GM23248 (cell line): ENCODE data around the gene CELA2A. TPM values are rescaled to one million over a fixed set of nuclear protein-coding genes. Genes with fewer than 3 reads are reported as not detected.
A peak's percentile ranks its signal among the peaks of the same experiment; 100 is the strongest.
"Not testable (repeated sequence)": the region's sequence is repeated elsewhere in the genome, so short reads cannot be mapped to it uniquely, and the experiment has no call there.

Source experiments
- DNase-seq: peaks from one replicate; pipeline ENCODE4 v3.0.0-alpha.2; 2015
- H2AFZ ChIP-seq: fragments of 200-600 bp; sonication (generic); 2 replicates; pipeline ENCODE4 v1.6.1; 2016; ENCODE audit warnings: antibody characterized with exemption
- H3F3A ChIP-seq: fragments of 200-600 bp; sonication (generic); 2 replicates; pipeline ENCODE4 v1.6.1; 2016; ENCODE audit warnings: mild to moderate bottlenecking, antibody characterized with exemption, mixed run types; ENCODE audit not compliant: insufficient read depth
- H3K27ac ChIP-seq: fragments of 200-600 bp; sonication (generic); 2 replicates; pipeline ENCODE4 v1.5.1; 2016; ENCODE audit warnings: mild to moderate bottlenecking
- H3K27me3 ChIP-seq: fragments of 200-600 bp; sonication (generic); replicated peaks from 2 replicates; pipeline ENCODE4 v1.6.1; 2016; ENCODE audit warnings: mild to moderate bottlenecking; ENCODE audit not compliant: insufficient read depth
- H3K36me3 ChIP-seq: fragments of 200-600 bp; sonication (generic); 2 replicates; pipeline ENCODE4 v1.6.1; 2016; ENCODE audit warnings: low read depth, mild to moderate bottlenecking
- H3K4me1 ChIP-seq: fragments of 200-600 bp; sonication (generic); 2 replicates; pipeline ENCODE4 v1.6.1; 2016; ENCODE audit warnings: mild to moderate bottlenecking; ENCODE audit not compliant: insufficient read depth
- H3K4me2 ChIP-seq: fragments of 200-600 bp; sonication (generic); one replicate; pipeline ENCODE4 v1.6.1; 2016; ENCODE audit warnings: mild to moderate bottlenecking; ENCODE audit not compliant: unreplicated experiment
- H3K4me3 ChIP-seq: fragments of 200-600 bp; sonication (generic); 2 replicates; pipeline ENCODE4 v1.5.1; 2016; ENCODE audit warnings: mild to moderate bottlenecking
- H3K79me2 ChIP-seq: fragments of 200-600 bp; sonication (generic); 2 replicates; pipeline ENCODE4 v1.6.1; 2016; ENCODE audit warnings: mild to moderate bottlenecking; ENCODE audit not compliant: insufficient read depth
- H3K9ac ChIP-seq: fragments of 200-600 bp; sonication (generic); 2 replicates; pipeline ENCODE4 v1.6.1; 2016; ENCODE audit warnings: mild to moderate bottlenecking
- H3K9me2 ChIP-seq: fragments of 200-600 bp; sonication (generic); 2 replicates; pipeline ENCODE4 v1.6.1; 2016; ENCODE audit warnings: mixed run types, mild to moderate bottlenecking, moderate library complexity; ENCODE audit not compliant: insufficient read depth
- H3K9me3 ChIP-seq: fragments of 200-600 bp; sonication (generic); one replicate; pipeline ENCODE4 v1.6.1; 2017; ENCODE audit warnings: low read depth
- H4K20me1 ChIP-seq: fragments of 200-600 bp; sonication (generic); 2 replicates; pipeline ENCODE4 v1.6.0; 2016; ENCODE audit not compliant: insufficient read depth
- EZH2 ChIP-seq: fragments of 200-600 bp; sonication (generic); IDR thresholded peaks from 2 replicates; pipeline ENCODE4 v1.6.1; 2018; ENCODE audit warnings: antibody characterized with exemption, mild to moderate bottlenecking; ENCODE audit not compliant: insufficient read depth, poor library complexity, severe bottlenecking
- EZH2phosphoT487 ChIP-seq: fragments of 200-600 bp; sonication (generic); IDR thresholded peaks from 2 replicates; pipeline ENCODE4 v1.6.1; 2018; ENCODE audit warnings: antibody characterized with exemption, moderate library complexity, mild to moderate bottlenecking, low read depth; ENCODE audit not compliant: insufficient read depth
- WGBS, 2 experiments: methylation state at CpG; one replicate each; pipeline ENCODE4 v1.1.6; 2015 to 2017; ENCODE audit warnings: low lambda C conversion rate in 2 of 2, low coverage in 1 of 2; ENCODE audit errors: missing lambda C conversion rate in 2 of 2; 5-methylcytosine and 5-hydroxymethylcytosine counted together
- in situ Hi-C: fragments of 300-500 bp; cut with MboI; formaldehyde crosslinking; loops from 2 replicates; pipeline ENCODE4 v1.15.0; 2020
- polyA plus RNA-seq: library from polyadenylated mRNA; unstranded; fragments of >200 nt; fragmentation: Nextera tagmentation; extraction: Ambion mirVana; gene quantifications from 2 replicates; pipeline ENCODE4 v1.2.1, GENCODE V29; 2016
- total RNA-seq: library from RNA; depleted of rRNA; stranded (reverse); fragments of >200 nt; shearing (Covaris generic); gene quantifications from 2 replicates; pipeline ENCODE4 v1.2.3, GENCODE V29; 2014

The CELA2A gene
- total and polyA plus RNA-seq, 2 experiments from 2014 or later: not detected

DNA sequence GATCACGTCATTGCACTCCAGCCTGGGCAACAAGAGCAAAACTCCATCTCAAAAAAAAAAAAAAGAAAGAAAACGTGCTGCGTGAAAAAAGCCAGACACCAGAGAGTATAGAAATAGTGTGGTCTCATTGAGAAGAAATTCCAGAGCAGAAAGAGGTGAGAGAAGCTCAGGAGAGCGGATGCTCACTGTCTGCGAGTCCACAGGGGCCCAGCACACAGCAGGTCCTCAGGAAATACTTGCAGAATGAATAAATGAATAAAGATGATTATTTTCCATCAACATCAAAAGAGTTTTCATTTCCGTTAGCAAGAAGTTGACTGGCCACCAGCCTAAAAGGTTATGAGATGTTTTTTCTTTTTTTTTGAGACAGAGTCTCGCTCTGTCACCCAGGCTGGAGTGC lies 53.1 kb downstream of the CELA2A start:
- H3K9me3 ChIP-seq: no peaks in the 10 kb centered on the region
- no peak overlapping the region for H3K27ac ChIP-seq
- in situ Hi-C loops: no loop called here
- H3K4me1 ChIP-seq: no peaks in the 10 kb centered on the region
- H2AFZ ChIP-seq: no peak overlapping the region
- DNase-seq: no peak
- WGBS, 2 experiments: 90 to 98% methylated on average over 6 to 7 of the region's 7 CpGs
- H3K9me2 ChIP-seq: no peaks in the 10 kb centered on the region
- H4K20me1 ChIP-seq: no peaks in the 10 kb centered on the region
- no peaks in the 10 kb centered on the region for H3K36me3 ChIP-seq
- H3K4me3 ChIP-seq: no peak overlapping the region
- H3F3A ChIP-seq: no peaks in the 10 kb centered on the region
- no peak overlapping the region for H3K4me2 ChIP-seq
- H3K9ac ChIP-seq: no peak overlapping the region
- TF ChIP-seq EZH2phosphoT487 (no peak), EZH2 (no peak)
- H3K27me3 ChIP-seq: no peaks in the 10 kb centered on the region
- no peaks in the 10 kb centered on the region for H3K79me2 ChIP-seq

DNA sequence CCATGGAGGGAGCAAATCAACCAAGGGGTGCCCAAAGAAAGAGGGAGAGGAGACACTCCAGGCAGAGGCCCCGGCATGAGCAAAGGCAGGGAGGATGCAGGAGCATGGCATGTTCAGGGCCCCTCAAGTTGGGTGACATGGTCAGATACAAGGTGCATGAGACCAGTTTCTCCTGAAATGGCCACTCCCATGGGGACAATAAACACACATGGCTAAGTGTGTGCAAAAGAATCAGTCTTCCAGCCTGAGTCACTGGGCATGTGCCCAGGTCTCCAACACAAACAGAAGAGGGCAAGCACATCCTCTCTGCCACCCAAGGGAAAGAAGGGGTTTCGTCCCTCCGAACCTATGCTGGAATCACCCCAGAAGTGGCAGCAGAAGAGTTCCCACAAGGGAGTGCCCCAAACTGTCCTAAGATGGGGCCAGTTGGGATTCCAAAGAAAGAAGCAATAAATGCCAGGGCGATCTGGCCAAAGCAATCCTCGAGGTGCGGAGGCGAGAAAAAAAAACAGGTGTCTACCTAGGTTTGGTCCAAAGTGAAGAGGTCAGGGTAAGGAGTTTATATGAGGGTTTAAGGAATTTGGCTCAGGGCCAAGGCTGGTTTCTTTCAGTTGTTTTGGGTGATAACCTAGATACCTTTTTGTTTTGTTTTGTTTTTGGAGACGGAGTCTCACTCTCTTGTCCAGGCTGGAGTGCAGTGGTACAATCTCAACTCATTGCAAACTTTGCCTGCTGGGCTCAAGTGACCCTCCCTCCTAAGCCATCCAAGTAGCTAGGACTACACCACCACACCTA lies 54.3 kb downstream of the CELA2A start:
- no peaks in the 10 kb centered on the region for H4K20me1 ChIP-seq
- TF ChIP-seq EZH2 (no peak), EZH2phosphoT487 (no peak)
- no peak overlapping the region for H2AFZ ChIP-seq
- H3K4me2 ChIP-seq: no peak overlapping the region
- no peaks in the 10 kb centered on the region; the same call in 1 of the 2 replicates for H3K4me1 ChIP-seq
- in situ Hi-C loops: no loop called here
- peak; percentile 66 for DNase-seq
- H3K36me3 ChIP-seq: no peaks in the 10 kb centered on the region
- no peaks in the 10 kb centered on the region for H3K9me3 ChIP-seq
- H3K79me2 ChIP-seq: no peaks in the 10 kb centered on the region
- no peak overlapping the region for H3K27ac ChIP-seq
- no peak overlapping the region for H3K9ac ChIP-seq
- no peak overlapping the region for H3K4me3 ChIP-seq
- WGBS, 2 experiments: 90 to 96% methylated on average over 8 of the region's 8 CpGs
- no peaks in the 10 kb centered on the region for H3F3A ChIP-seq
- no peaks in the 10 kb centered on the region for H3K9me2 ChIP-seq
- H3K27me3 ChIP-seq: no peaks in the 10 kb centered on the region

DNA sequence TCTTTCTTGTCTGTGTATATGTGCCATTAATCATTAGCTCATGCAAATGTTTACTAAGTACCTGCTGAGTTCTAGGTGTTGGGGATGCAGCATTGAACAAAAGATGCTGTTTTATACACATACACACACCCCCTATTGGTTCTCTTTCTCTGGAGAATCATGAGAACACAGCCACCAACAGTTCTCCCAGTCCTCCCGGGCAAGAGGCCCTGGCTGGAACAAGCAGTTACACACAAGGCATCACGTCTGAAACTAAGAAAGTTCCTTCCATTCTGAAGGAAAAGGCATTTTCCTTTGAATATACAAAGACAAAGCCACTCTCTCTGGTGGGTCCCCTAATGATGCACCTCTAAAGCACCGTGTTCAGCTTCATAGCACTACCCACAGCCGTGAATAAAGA lies 56.7 kb downstream of the CELA2A start:
- in situ Hi-C loops: no loop called here
- Histone ChIP-seq H3K4me3 (no peak overlapping the region), H3K9me3 (no peaks in the 10 kb centered on the region), H3F3A (no peaks in the 10 kb centered on the region), H3K9ac (no peak overlapping the region), H3K4me1 (no peaks in the 10 kb centered on the region; the same call in 1 of the 2 replicates), H3K9me2 (no peaks in the 10 kb centered on the region), H3K79me2 (no peaks in the 10 kb centered on the region), H3K27ac (no peak overlapping the region), H2AFZ (no peak overlapping the region), H3K4me2 (no peak overlapping the region), H3K36me3 (no peaks in the 10 kb centered on the region), H4K20me1 (no peaks in the 10 kb centered on the region), H3K27me3 (no peaks in the 10 kb centered on the region)
- TF ChIP-seq EZH2phosphoT487 (no peak), EZH2 (no peak)
- WGBS, 2 experiments: 74% methylated on average over 4 of the region's 4 CpGs
- DNase-seq: no peak

DNA sequence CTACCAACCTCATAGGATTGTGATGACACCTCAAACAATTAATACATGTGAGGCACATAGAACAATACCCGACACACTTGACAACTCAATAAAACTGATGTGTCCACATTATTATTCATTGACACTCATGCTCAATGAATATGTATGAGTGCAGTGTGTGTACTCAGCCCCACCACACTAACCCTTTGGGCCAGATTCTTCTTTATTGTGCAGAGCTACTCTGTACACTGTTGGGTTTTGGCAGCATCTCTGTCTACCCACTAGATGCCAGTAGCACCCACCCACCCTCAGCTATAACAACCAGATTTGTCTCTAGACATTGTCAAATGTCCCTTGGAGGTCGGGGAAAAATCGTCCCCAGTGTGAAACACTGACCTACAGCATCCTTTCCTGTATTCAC lies 57.4 kb downstream of the CELA2A start:
- H3K79me2 ChIP-seq: no peaks in the 10 kb centered on the region
- no peaks in the 10 kb centered on the region for H3K36me3 ChIP-seq
- no peaks in the 10 kb centered on the region for H4K20me1 ChIP-seq
- WGBS, 2 experiments: 91 to 94% methylated on average over 3 of the region's 3 CpGs
- H3K4me1 ChIP-seq: no peaks in the 10 kb centered on the region; the same call in 1 of the 2 replicates
- no peaks in the 10 kb centered on the region for H3K9me2 ChIP-seq
- in situ Hi-C loops: no loop called here
- H3K4me3 ChIP-seq: no peak overlapping the region
- H2AFZ ChIP-seq: no peak overlapping the region
- H3K27me3 ChIP-seq: no peaks in the 10 kb centered on the region
- no peaks in the 10 kb centered on the region for H3K9me3 ChIP-seq
- DNase-seq: no peak
- TF ChIP-seq EZH2 (no peak), EZH2phosphoT487 (no peak)
- no peaks in the 10 kb centered on the region for H3F3A ChIP-seq
- no peak overlapping the region for H3K4me2 ChIP-seq
- H3K27ac ChIP-seq: no peak overlapping the region
- H3K9ac ChIP-seq: no peak overlapping the region

DNA sequence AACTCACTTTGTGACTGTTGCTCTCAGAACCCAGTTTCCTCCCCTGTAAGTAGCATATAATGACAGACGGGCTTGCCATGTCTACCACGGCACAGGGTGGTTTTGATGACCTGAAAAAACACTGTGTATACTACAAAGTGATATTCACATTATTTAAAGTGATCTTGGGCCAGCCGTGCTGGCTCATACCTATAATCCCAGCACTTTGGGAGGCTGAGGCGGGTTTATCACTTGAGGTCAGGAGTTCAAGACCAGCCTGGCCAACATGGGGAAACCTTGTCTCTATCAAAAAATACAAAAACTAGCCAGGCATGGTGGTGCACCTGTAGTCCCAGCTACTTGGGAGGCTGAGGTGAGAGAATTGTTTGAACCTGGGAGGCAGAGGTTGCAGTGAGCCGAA lies 58.0 kb downstream of the CELA2A start:
- not testable (repeated sequence) for H3K36me3 ChIP-seq
- WGBS, 2 experiments: 86 to 93% methylated on average over 5 of the region's 5 CpGs

More for the DNA sequence above, 58.0 kb downstream of the CELA2A start:
- H3K27ac ChIP-seq, H3K27me3 ChIP-seq, DNase-seq, H3K9ac ChIP-seq, H3F3A ChIP-seq, H3K9me3 ChIP-seq, H3K4me2 ChIP-seq, H2AFZ ChIP-seq, in situ Hi-C loops, H3K79me2 ChIP-seq, H3K4me3 ChIP-seq, H4K20me1 ChIP-seq, H3K4me1 ChIP-seq, H3K9me2 ChIP-seq: not testable (repeated sequence)
